SJSA1 (cell line): ENCODE data around the gene HOXC4. TPM values are rescaled to one million over a fixed set of nuclear protein-coding genes. Genes with fewer than 3 reads are reported as not detected.

Source experiments
- DNase-seq, 2 experiments: peaks; one replicate each; pipeline ENCODE4 v3.0.0-alpha.2; 2015 to 2020; ENCODE audit warnings: low spot score in 2 of 2, low read depth in 1 of 2
- H3K27ac ChIP-seq: fragments of 250-450 bp; sonication (Bioruptor Pico); 2 replicates; pipeline ENCODE4 v1.5.1; 2020; ENCODE audit warnings: mild to moderate bottlenecking, moderate library complexity
- H3K27me3 ChIP-seq: fragments of 250-450 bp; sonication (Bioruptor Pico); replicated peaks from 2 replicates; pipeline ENCODE4 v1.5.1; 2020; ENCODE audit warnings: mild to moderate bottlenecking, moderate library complexity
- H3K36me3 ChIP-seq: fragments of 250-450 bp; sonication (Bioruptor Pico); 2 replicates; pipeline ENCODE4 v1.5.1; 2020; ENCODE audit warnings: mild to moderate bottlenecking
- H3K4me1 ChIP-seq: fragments of 250-450 bp; sonication (Bioruptor Pico); replicated peaks from 2 replicates; pipeline ENCODE4 v1.6.1; 2021; ENCODE audit warnings: mild to moderate bottlenecking
- H3K4me3 ChIP-seq: fragments of 250-450 bp; sonication (Bioruptor Pico); 2 replicates; pipeline ENCODE4 v1.5.1; 2020; ENCODE audit warnings: mild to moderate bottlenecking
- H3K9me3 ChIP-seq: fragments of 250-450 bp; sonication (Bioruptor Pico); replicated peaks from 2 replicates; pipeline ENCODE4 v1.5.1; 2020; ENCODE audit warnings: mild to moderate bottlenecking
- total RNA-seq: library from RNA; depleted of rRNA; stranded (reverse); fragments of >200 nt; shearing (Covaris generic); gene quantifications from 2 replicates; pipeline ENCODE4 v1.2.3, GENCODE V29; 2014

HOXC4 gene
- total RNA-seq, 1 experiment from 2014 or later: 2.2 TPM

GRCh38 chr12:54010972-54011664 is 42.5 kb upstream of the HOXC4 start:
- H3K27me3 ChIP-seq: no peaks in the 10 kb centered on the region

GRCh38 chr12:54011665-54012532 is 41.7 kb upstream of the HOXC4 start:
- peak in 1 of 2 experiments; percentile 47 for DNase-seq
- H3K27ac ChIP-seq: peak overlapping the region; percentile 84
- H3K27me3 ChIP-seq: no peaks in the 10 kb centered on the region
- no peaks in the 10 kb centered on the region for H3K9me3 ChIP-seq
- no peaks in the 10 kb centered on the region for H3K36me3 ChIP-seq
- peaks cover 68% of the 10 kb centered on the region for H3K4me1 ChIP-seq
- H3K4me3 ChIP-seq: peak overlapping the region; percentile 37

More at GRCh38 chr12:54010972-54011664, 42.5 kb upstream of the HOXC4 start:
- H3K4me1 ChIP-seq: peaks cover 66% of the 10 kb centered on the region
- peak overlapping the region; percentile 54 for H3K27ac ChIP-seq
- DNase-seq: peak in 1 of 2 experiments; percentile 38
- no peaks in the 10 kb centered on the region for H3K36me3 ChIP-seq
- peak overlapping the region; percentile 37 for H3K4me3 ChIP-seq
- H3K9me3 ChIP-seq: no peaks in the 10 kb centered on the region

- DNase-seq: peak in 1 of 2 experiments; percentile 50
- Histone ChIP-seq H3K9me3 (no peaks in the 10 kb centered on the region), H3K36me3 (no peaks in the 10 kb centered on the region), H3K4me3 (no peak overlapping the region), H3K27ac (peak overlapping the region; percentile 84), H3K4me1 (peaks cover 61% of the 10 kb centered on the region), H3K27me3 (no peaks in the 10 kb centered on the region)
These were observed 40.8 kb upstream of the HOXC4 start for GRCh38 chr12:54012631-54013409.

- no peaks in the 10 kb centered on the region for H3K27me3 ChIP-seq
- no peaks in the 10 kb centered on the region for H3K9me3 ChIP-seq
- H3K4me1 ChIP-seq: peaks cover 60% of the 10 kb centered on the region
- peaks cover 3% of the 10 kb centered on the region; the same call in 1 of the 2 replicates for H3K36me3 ChIP-seq
- peak overlapping the region; percentile 20 for H3K4me3 ChIP-seq
- no peak for DNase-seq
- peak overlapping the region; percentile 84 for H3K27ac ChIP-seq
These were observed 39.1 kb upstream of the HOXC4 start for GRCh38 chr12:54014377-54015017.

GRCh38 chr12:54015018-54015931 is 38.4 kb upstream of the HOXC4 start:
- H3K27me3 ChIP-seq: no peaks in the 10 kb centered on the region
- peaks cover 3% of the 10 kb centered on the region for H3K36me3 ChIP-seq
- no peaks in the 10 kb centered on the region for H3K9me3 ChIP-seq
- DNase-seq: no peak
- no peak overlapping the region for H3K27ac ChIP-seq
- peaks cover 56% of the 10 kb centered on the region for H3K4me1 ChIP-seq
- no peak overlapping the region for H3K4me3 ChIP-seq

GRCh38 chr12:54016051-54016450 is 37.6 kb upstream of the HOXC4 start:
- Histone ChIP-seq H3K27ac (peak overlapping the region; percentile 68), H3K4me1 (peaks cover 56% of the 10 kb centered on the region), H3K36me3 (peaks cover 3% of the 10 kb centered on the region), H3K9me3 (no peaks in the 10 kb centered on the region), H3K4me3 (peak overlapping the region; percentile 56), H3K27me3 (no peaks in the 10 kb centered on the region)
- DNase-seq: no peak

- Histone ChIP-seq H3K9me3 (no peaks in the 10 kb centered on the region), H3K4me1 (peaks cover 56% of the 10 kb centered on the region), H3K27ac (peak overlapping the region; percentile 93), H3K36me3 (peaks cover 3% of the 10 kb centered on the region), H3K4me3 (peak overlapping the region; percentile 56), H3K27me3 (no peaks in the 10 kb centered on the region)
- peak; percentile 63 to 74 for DNase-seq
These were observed 37.1 kb upstream of the HOXC4 start for GRCh38 chr12:54016478-54016964.

GRCh38 chr12:54017027-54017788 is 36.4 kb upstream of the HOXC4 start:
- peak overlapping the region; percentile 56 for H3K4me3 ChIP-seq
- no peaks in the 10 kb centered on the region for H3K27me3 ChIP-seq
- H3K9me3 ChIP-seq: no peaks in the 10 kb centered on the region
- H3K27ac ChIP-seq: peak overlapping the region; percentile 93
- H3K36me3 ChIP-seq: peaks cover 3% of the 10 kb centered on the region
- H3K4me1 ChIP-seq: peaks cover 58% of the 10 kb centered on the region
- peak in 1 of 2 experiments; percentile 53 for DNase-seq

GRCh38 chr12:54017878-54018467 is 35.7 kb upstream of the HOXC4 start:
- DNase-seq: peak; percentile 93 to 96
- no peaks in the 10 kb centered on the region for H3K9me3 ChIP-seq

GRCh38 chr12:54018468-54018984 is 35.1 kb upstream of the HOXC4 start:
- Histone ChIP-seq H3K36me3 (peaks cover 3% of the 10 kb centered on the region), H3K4me1 (peaks cover 55% of the 10 kb centered on the region), H3K27ac (peak overlapping the region; percentile 93), H3K4me3 (peak overlapping the region; percentile 56), H3K9me3 (no peaks in the 10 kb centered on the region), H3K27me3 (no peaks in the 10 kb centered on the region)
- DNase-seq: peak; percentile 79 to 81

More at GRCh38 chr12:54017878-54018467, 35.7 kb upstream of the HOXC4 start:
- H3K4me3 ChIP-seq: peak overlapping the region; percentile 56
- H3K27ac ChIP-seq: peak overlapping the region; percentile 93
- no peaks in the 10 kb centered on the region for H3K27me3 ChIP-seq
- H3K4me1 ChIP-seq: peaks cover 55% of the 10 kb centered on the region
- H3K36me3 ChIP-seq: peaks cover 3% of the 10 kb centered on the region

- Histone ChIP-seq H3K9me3 (no peaks in the 10 kb centered on the region), H3K27me3 (no peaks in the 10 kb centered on the region), H3K4me3 (peak overlapping the region; percentile 56), H3K36me3 (peaks cover 3% of the 10 kb centered on the region), H3K4me1 (peaks cover 56% of the 10 kb centered on the region), H3K27ac (peak overlapping the region; percentile 93)
- peak in 1 of 2 experiments; percentile 55 for DNase-seq
These were observed 34.4 kb upstream of the HOXC4 start for GRCh38 chr12:54019091-54019811.
